C4-2B (cell line): ENCODE data around the gene CACNA2D3.

Experiments used
- CTCF ChIP-seq: fragments of 450-650 bp; conservative IDR thresholded peaks from 2 replicates; pipeline ENCODE4 v1.5.1; 2017; ENCODE audit warnings: mild to moderate bottlenecking
- ZFX ChIP-seq: fragments of 450-650 bp; IDR thresholded peaks from 2 replicates; pipeline ENCODE4 v1.6.1; 2017

- TF ChIP-seq CTCF (no peak), ZFX (no peak)
These were observed 134.9 kb downstream of the CACNA2D3 start for GRCh38 chr3:54257125-54257720.
